Skeletal muscle satellite cell (primary cell): ENCODE results near the gene TANGO2.

Experiments
- H3K27me3 ChIP-seq: 2 replicates; pipeline ENCODE4 v1.7.0; 2013; ENCODE audit warnings: low read length; ENCODE audit not compliant: control insufficient read depth, insufficient read depth
- H3K36me3 ChIP-seq: 2 replicates; pipeline ENCODE4 v1.7.0; 2013; ENCODE audit warnings: mild to moderate bottlenecking, control low read depth, low read length; ENCODE audit not compliant: insufficient read depth
- H3K4me1 ChIP-seq: 2 replicates; pipeline ENCODE4 v1.7.0; 2013; ENCODE audit warnings: low read length; ENCODE audit not compliant: control insufficient read depth, insufficient read depth
- H3K4me2 ChIP-seq: 2 replicates; pipeline ENCODE4 v1.7.0; 2013; ENCODE audit warnings: mild to moderate bottlenecking, low read length
- H3K4me3 ChIP-seq: 2 replicates; pipeline ENCODE4 v1.7.0; 2013; ENCODE audit warnings: low read length
- H3K9ac ChIP-seq: 2 replicates; pipeline ENCODE4 v1.7.0; 2013; ENCODE audit warnings: mild to moderate bottlenecking, low read depth, low read length, moderate library complexity
- H3K9me3 ChIP-seq: replicated peaks from 2 replicates; pipeline ENCODE4 v1.7.0; 2013; ENCODE audit warnings: mild to moderate bottlenecking, control low read depth, low read length

TANGO2 gene

GRCh38 chr22:20083891-20084546 is 63.1 kb downstream of the TANGO2 start:
- peaks cover 50% of the 10 kb centered on the region for H3K36me3 ChIP-seq
- H3K4me3 ChIP-seq, result no peak overlapping the region
- peaks cover 25% of the 10 kb centered on the region for H3K4me1 ChIP-seq
- H3K27me3 ChIP-seq, result no peaks in the 10 kb centered on the region
- H3K9ac ChIP-seq, result no peak overlapping the region
- peak overlapping the region; percentile 26 for H3K4me2 ChIP-seq
- H3K9me3 ChIP-seq, result no peaks in the 10 kb centered on the region

- H3K4me1 ChIP-seq, result peaks cover 26% of the 10 kb centered on the region
Measured at GRCh38 chr22:20084547-20085413, 63.9 kb downstream of the TANGO2 start.

GRCh38 chr22:20085651-20086050 is 64.7 kb downstream of the TANGO2 start:
- peaks cover 32% of the 10 kb centered on the region for H3K4me1 ChIP-seq
- H3K4me2 ChIP-seq, result no peak overlapping the region
- no peaks in the 10 kb centered on the region for H3K27me3 ChIP-seq
- no peaks in the 10 kb centered on the region for H3K9me3 ChIP-seq
- no peak overlapping the region for H3K4me3 ChIP-seq
- H3K9ac ChIP-seq, result no peak overlapping the region
- peaks cover 65% of the 10 kb centered on the region for H3K36me3 ChIP-seq

More at GRCh38 chr22:20084547-20085413, 63.9 kb downstream of the TANGO2 start:
- H3K36me3 ChIP-seq, result peaks cover 57% of the 10 kb centered on the region
- no peak overlapping the region for H3K9ac ChIP-seq
- H3K4me3 ChIP-seq, result no peak overlapping the region
- H3K4me2 ChIP-seq, result peak overlapping the region; percentile 26
- no peaks in the 10 kb centered on the region for H3K27me3 ChIP-seq
- no peaks in the 10 kb centered on the region for H3K9me3 ChIP-seq

- H3K4me1 ChIP-seq, result peaks cover 32% of the 10 kb centered on the region
- H3K9ac ChIP-seq, result no peak overlapping the region
- no peaks in the 10 kb centered on the region for H3K27me3 ChIP-seq
- no peaks in the 10 kb centered on the region for H3K9me3 ChIP-seq
- no peak overlapping the region for H3K4me2 ChIP-seq
- no peak overlapping the region for H3K4me3 ChIP-seq
- H3K36me3 ChIP-seq, result peaks cover 70% of the 10 kb centered on the region
Measured at GRCh38 chr22:20086101-20086599, 65.2 kb downstream of the TANGO2 start.

- Histone ChIP-seq H3K27me3 (no peaks in the 10 kb centered on the region), H3K4me3 (no peak overlapping the region), H3K4me2 (no peak overlapping the region), H3K36me3 (peaks cover 76% of the 10 kb centered on the region), H3K9ac (no peak overlapping the region), H3K9me3 (no peaks in the 10 kb centered on the region), H3K4me1 (peaks cover 25% of the 10 kb centered on the region)
Measured at GRCh38 chr22:20086763-20087162, 65.9 kb downstream of the TANGO2 start.

GRCh38 chr22:20087319-20088262 is 66.7 kb downstream of the TANGO2 start:
- no peaks in the 10 kb centered on the region for H3K9me3 ChIP-seq
- no peak overlapping the region for H3K9ac ChIP-seq
- H3K4me3 ChIP-seq, result no peak overlapping the region
- H3K27me3 ChIP-seq, result no peaks in the 10 kb centered on the region
- peaks cover 82% of the 10 kb centered on the region for H3K36me3 ChIP-seq
- peaks cover 23% of the 10 kb centered on the region for H3K4me1 ChIP-seq
- no peak overlapping the region for H3K4me2 ChIP-seq

GRCh38 chr22:20088263-20088648 is 67.3 kb downstream of the TANGO2 start:
- peaks cover 17% of the 10 kb centered on the region for H3K4me1 ChIP-seq
- no peak overlapping the region for H3K4me3 ChIP-seq
- peaks cover 79% of the 10 kb centered on the region for H3K36me3 ChIP-seq
- H3K4me2 ChIP-seq, result no peak overlapping the region
- H3K9ac ChIP-seq, result no peak overlapping the region
- H3K27me3 ChIP-seq, result no peaks in the 10 kb centered on the region
- H3K9me3 ChIP-seq, result no peaks in the 10 kb centered on the region

- H3K27me3 ChIP-seq, result no peaks in the 10 kb centered on the region
- H3K9me3 ChIP-seq, result no peaks in the 10 kb centered on the region
- peaks cover 11% of the 10 kb centered on the region for H3K4me1 ChIP-seq
- no peak overlapping the region for H3K4me3 ChIP-seq
- H3K9ac ChIP-seq, result no peak overlapping the region
- H3K4me2 ChIP-seq, result no peak overlapping the region
- peaks cover 89% of the 10 kb centered on the region for H3K36me3 ChIP-seq
Measured at GRCh38 chr22:20089226-20089976, 68.5 kb downstream of the TANGO2 start.

GRCh38 chr22:20089977-20090729 is 69.2 kb downstream of the TANGO2 start:
- Histone ChIP-seq H3K4me3 (no peak overlapping the region), H3K9ac (no peak overlapping the region), H3K4me2 (no peak overlapping the region), H3K9me3 (no peaks in the 10 kb centered on the region), H3K27me3 (no peaks in the 10 kb centered on the region), H3K36me3 (peaks cover 96% of the 10 kb centered on the region), H3K4me1 (peaks cover 7% of the 10 kb centered on the region)

- H3K4me1 ChIP-seq, result peaks cover 7% of the 10 kb centered on the region
Measured at GRCh38 chr22:20090730-20091240, 69.9 kb downstream of the TANGO2 start.

More at GRCh38 chr22:20090730-20091240, 69.9 kb downstream of the TANGO2 start:
- H3K27me3 ChIP-seq, result no peaks in the 10 kb centered on the region
- peaks cover 96% of the 10 kb centered on the region for H3K36me3 ChIP-seq
- H3K9ac ChIP-seq, result no peak overlapping the region
- H3K4me3 ChIP-seq, result no peak overlapping the region
- H3K4me2 ChIP-seq, result no peak overlapping the region
- H3K9me3 ChIP-seq, result no peaks in the 10 kb centered on the region
